OCI-LY7 (cell line): ENCODE data around the gene FBXW11. TPM values are rescaled to one million over a fixed set of nuclear protein-coding genes. Genes with fewer than 3 reads are reported as not detected.

ENCODE experiments used
- BruUV-seq: library from RNA; stranded (reverse); fragments of 400-500 nt; replicated peaks from 2 replicates; lab custom pipeline; 2021; lab: Mats Ljungman, UMichigan
- CTCF ChIA-PET: fragments of 300-600 bp; sonication (Branson Sonifier 250); formaldehyde crosslinking; loops from one replicate; lab custom pipeline; 2022; ENCODE audit warnings: antibody characterized with exemption; ENCODE audit not compliant: unreplicated experiment; lab: Charles Lee
- POLR2A ChIA-PET: fragments of 300-600 bp; sonication (Branson Sonifier 250); formaldehyde crosslinking; loops from one replicate; lab custom pipeline; 2022; ENCODE audit warnings: antibody characterized with exemption; lab: Charles Lee
- DNase-seq: peaks from one replicate; pipeline ENCODE4 v3.0.0-alpha.2; 2015; ENCODE audit warnings: low spot score
- H2AFZ ChIP-seq: fragments of 200-600 bp; sonication (generic), shearing (Covaris generic); 2 replicates; pipeline ENCODE4 v1.6.1; 2014; ENCODE audit warnings: mild to moderate bottlenecking, antibody characterized with exemption, low read length, moderate library complexity
- H3K27ac ChIP-seq: fragments of 200-600 bp; sonication (generic); 2 replicates; pipeline ENCODE4 v1.5.1; 2014; ENCODE audit warnings: mixed run types, low read depth, mild to moderate bottlenecking, moderate library complexity, low read length, inconsistent platforms; ENCODE audit not compliant: poor library complexity, severe bottlenecking
- H3K36me3 ChIP-seq: fragments of 200-600 bp; sonication (generic); 2 replicates; pipeline ENCODE4 v1.6.1; 2014; ENCODE audit warnings: mild to moderate bottlenecking, antibody characterized with exemption, low read length, moderate library complexity, mixed read lengths; ENCODE audit not compliant: insufficient read depth
- H3K4me1 ChIP-seq: fragments of 200-600 bp; sonication (generic); 2 replicates; pipeline ENCODE4 v1.5.1; 2014; ENCODE audit warnings: mild to moderate bottlenecking, low read length; ENCODE audit not compliant: insufficient read depth, poor library complexity, severe bottlenecking
- H3K4me2 ChIP-seq: fragments of 200-600 bp; sonication (generic); 2 replicates; pipeline ENCODE4 v1.6.1; 2014; ENCODE audit warnings: mild to moderate bottlenecking, low read length
- H3K4me3 ChIP-seq: fragments of 200-600 bp; sonication (generic); 2 replicates; pipeline ENCODE4 v1.5.1; 2014; ENCODE audit warnings: mild to moderate bottlenecking, low read depth, low read length; ENCODE audit not compliant: poor library complexity, severe bottlenecking
- H3K79me2 ChIP-seq: fragments of 200-600 bp; sonication (generic); 2 replicates; pipeline ENCODE4 v1.6.1; 2016; ENCODE audit warnings: low read depth, mild to moderate bottlenecking, low read length, moderate library complexity, mixed read lengths; ENCODE audit not compliant: insufficient read depth
- H3K9me2 ChIP-seq: fragments of 200-600 bp; sonication (generic); 2 replicates; pipeline ENCODE4 v1.6.1; 2016; ENCODE audit warnings: mild to moderate bottlenecking, low read length, mixed read lengths; ENCODE audit not compliant: insufficient read depth
- H3K9me3 ChIP-seq: fragments of 200-600 bp; sonication (generic); 2 replicates; pipeline ENCODE4 v1.6.1; 2014; ENCODE audit warnings: mild to moderate bottlenecking, mixed run types, low read length, mixed read lengths
- H4K20me1 ChIP-seq: fragments of 200-600 bp; sonication (generic); 2 replicates; pipeline ENCODE4 v1.6.1; 2014; ENCODE audit warnings: mild to moderate bottlenecking, antibody characterized with exemption, low read length, moderate library complexity, mixed read lengths; ENCODE audit not compliant: insufficient read depth
- EZH2phosphoT487 ChIP-seq: fragments of 200-600 bp; sonication (generic); IDR thresholded peaks from 2 replicates; pipeline ENCODE4 v1.6.1; 2018; ENCODE audit warnings: low read depth, borderline replicate concordance, mild to moderate bottlenecking, mixed run types, antibody characterized with exemption, low read length, moderate library complexity, mixed read lengths
- intact Hi-C: fragments of 100-400 bp; cut with micrococcal nuclease; formaldehyde crosslinking; loops from one replicate; pipeline ENCODE4 v1.10.0; 2022; ENCODE audit not compliant: unreplicated experiment
- total RNA-seq, 2 experiments: library from RNA; depleted of rRNA in 1 of 2; stranded (reverse); fragments of >200 nt in 1 of 2; shearing (Covaris generic) in 1 of 2; gene quantifications; 2 replicates each; pipeline ENCODE4 v1.2.3, GENCODE V29; 2014 to 2022
- TF ChIP-seq, protein P1 (sequence below): fragments of 200-600 bp; sonication (generic); conservative IDR thresholded peaks from 2 replicates; pipeline ENCODE4 v1.5.1; 2014; ENCODE audit warnings: mild to moderate bottlenecking, antibody characterized with exemption, low read length, moderate library complexity, mixed read lengths

Gene FBXW11
- total RNA-seq, 2 experiments from 2014 or later: 33.0 to 51.5 TPM

DNA sequence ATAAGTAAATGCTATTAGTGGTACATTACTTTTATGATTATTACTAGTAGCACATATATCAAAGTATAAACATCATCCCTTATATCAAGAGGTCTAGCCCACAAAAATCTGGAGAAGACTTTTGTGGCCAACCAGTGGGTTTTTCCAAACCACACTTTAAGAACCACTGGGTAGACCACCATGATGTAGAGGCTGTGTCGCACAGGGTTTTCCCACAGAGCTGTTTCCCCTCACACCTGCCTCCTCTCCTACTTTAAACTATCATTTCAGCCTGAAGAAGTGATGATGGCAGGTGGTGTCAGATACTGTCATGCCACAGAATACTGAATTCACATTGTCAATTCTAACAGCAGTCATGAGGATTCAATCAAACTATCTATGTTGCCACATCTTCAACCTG is 109.2 kb downstream of the FBXW11 start:
- Histone ChIP-seq H3K36me3 (peaks cover 16% of the 10 kb centered on the region; the same call in 1 of the 2 replicates), H3K79me2 (no peaks in the 10 kb centered on the region), H4K20me1 (no peaks in the 10 kb centered on the region), H2AFZ (no peak overlapping the region), H3K4me1 (no peaks in the 10 kb centered on the region), H3K4me2 (no peak overlapping the region), H3K9me3 (no peaks in the 10 kb centered on the region), H3K27ac (no peak overlapping the region), H3K4me3 (no peak overlapping the region), H3K9me2 (no peaks in the 10 kb centered on the region)
- no peak for DNase-seq
- POLR2A ChIA-PET: no interaction called here
- intact Hi-C loops: no loop called here
- no TSS peak for BruUV-seq
- CTCF ChIA-PET: no interaction called here
- TF ChIP-seq EZH2phosphoT487: no peak
- TF ChIP-seq, protein P1, sequence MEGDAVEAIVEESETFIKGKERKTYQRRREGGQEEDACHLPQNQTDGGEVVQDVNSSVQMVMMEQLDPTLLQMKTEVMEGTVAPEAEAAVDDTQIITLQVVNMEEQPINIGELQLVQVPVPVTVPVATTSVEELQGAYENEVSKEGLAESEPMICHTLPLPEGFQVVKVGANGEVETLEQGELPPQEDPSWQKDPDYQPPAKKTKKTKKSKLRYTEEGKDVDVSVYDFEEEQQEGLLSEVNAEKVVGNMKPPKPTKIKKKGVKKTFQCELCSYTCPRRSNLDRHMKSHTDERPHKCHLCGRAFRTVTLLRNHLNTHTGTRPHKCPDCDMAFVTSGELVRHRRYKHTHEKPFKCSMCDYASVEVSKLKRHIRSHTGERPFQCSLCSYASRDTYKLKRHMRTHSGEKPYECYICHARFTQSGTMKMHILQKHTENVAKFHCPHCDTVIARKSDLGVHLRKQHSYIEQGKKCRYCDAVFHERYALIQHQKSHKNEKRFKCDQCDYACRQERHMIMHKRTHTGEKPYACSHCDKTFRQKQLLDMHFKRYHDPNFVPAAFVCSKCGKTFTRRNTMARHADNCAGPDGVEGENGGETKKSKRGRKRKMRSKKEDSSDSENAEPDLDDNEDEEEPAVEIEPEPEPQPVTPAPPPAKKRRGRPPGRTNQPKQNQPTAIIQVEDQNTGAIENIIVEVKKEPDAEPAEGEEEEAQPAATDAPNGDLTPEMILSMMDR: no peak

DNA sequence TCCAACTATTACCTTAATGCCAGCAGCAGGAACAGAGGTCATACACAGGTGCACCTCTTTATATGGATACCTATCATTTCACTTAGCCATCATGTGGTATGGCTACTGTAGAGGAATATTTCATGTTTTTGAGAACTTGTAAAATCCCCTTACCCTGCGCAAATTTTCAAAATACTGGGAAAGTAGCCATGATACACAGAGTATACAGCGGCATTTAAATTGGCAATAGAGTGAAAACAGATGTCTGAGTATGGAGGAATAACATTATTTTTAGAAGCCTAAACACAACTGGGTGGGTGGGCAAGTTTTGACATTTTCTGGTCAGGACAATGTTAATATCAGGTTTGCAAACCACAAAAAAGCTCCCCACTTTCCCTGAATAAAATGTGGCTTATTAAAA is 111.4 kb downstream of the FBXW11 start:
- Histone ChIP-seq H3K9me3 (no peaks in the 10 kb centered on the region), H2AFZ (no peak overlapping the region), H3K36me3 (peaks cover 19% of the 10 kb centered on the region; the same call in 1 of the 2 replicates), H3K4me3 (no peak overlapping the region), H4K20me1 (no peaks in the 10 kb centered on the region), H3K4me1 (no peaks in the 10 kb centered on the region), H3K4me2 (no peak overlapping the region), H3K9me2 (no peaks in the 10 kb centered on the region), H3K79me2 (no peaks in the 10 kb centered on the region), H3K27ac (no peak overlapping the region)
- no peak for DNase-seq
- intact Hi-C loops: no loop called here
- BruUV-seq: no TSS peak
- no peak for TF ChIP-seq EZH2phosphoT487
- TF ChIP-seq, protein P1: no peak
- ChIA-PET CTCF (no interaction called here), POLR2A (no interaction called here)

DNA sequence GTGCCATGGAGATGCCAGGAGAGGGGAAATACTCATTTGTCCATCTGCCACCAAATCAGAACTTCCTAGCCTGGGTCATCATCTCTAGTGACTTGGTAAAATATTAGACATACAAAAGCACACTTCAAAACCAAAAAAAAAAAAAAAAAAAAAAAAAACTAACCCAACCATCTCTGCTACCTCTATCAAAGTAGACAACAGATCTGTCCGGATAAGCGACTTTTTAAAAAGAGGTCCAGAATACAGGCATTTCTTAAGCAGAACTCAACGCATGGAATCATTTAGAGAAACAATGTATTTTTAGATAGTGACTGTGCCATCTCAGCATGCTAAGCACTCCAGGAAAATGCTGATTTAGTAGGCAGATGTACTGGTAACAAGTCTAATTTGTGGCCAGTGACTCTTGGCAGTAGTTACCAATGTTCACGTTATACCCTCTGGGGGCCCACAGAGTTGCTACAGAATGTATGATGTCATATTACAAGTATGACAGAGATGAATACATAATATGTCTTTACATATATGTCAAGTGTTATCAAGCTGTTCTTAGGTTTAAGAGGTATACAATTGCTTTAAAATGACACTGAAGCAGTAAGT is 113.0 kb downstream of the FBXW11 start:
- Histone ChIP-seq H3K36me3 (peaks cover 14% of the 10 kb centered on the region; the same call in 1 of the 2 replicates), H3K4me2 (no peak overlapping the region), H3K4me1 (no peaks in the 10 kb centered on the region), H2AFZ (no peak overlapping the region), H3K4me3 (no peak overlapping the region), H3K27ac (no peak overlapping the region), H4K20me1 (no peaks in the 10 kb centered on the region), H3K79me2 (no peaks in the 10 kb centered on the region), H3K9me3 (no peaks in the 10 kb centered on the region), H3K9me2 (no peaks in the 10 kb centered on the region)
- POLR2A ChIA-PET: no interaction called here
- CTCF ChIA-PET: no interaction called here
- intact Hi-C loops: no loop called here
- no TSS peak for BruUV-seq
- DNase-seq: no peak
- TF ChIP-seq, protein P1: no peak
- TF ChIP-seq EZH2phosphoT487: no peak
